Measurements from ENCODE around the gene VKORC1. TPM values are rescaled to one million over a fixed set of nuclear protein-coding genes. Genes with fewer than 3 reads are reported as not detected.

The VKORC1 gene
- polyA plus RNA-seq, 1 of the 3 experiments (the other 2 are of a cell fraction) = 434 TPM

- ChIA-PET POLR2A (no interaction called here), CTCF (no interaction called here)
- DNase-seq = peak; percentile 96
- Histone ChIP-seq H3K36me3 (replicated peaks in 1 of 2; ENCODE audit: control insufficient read depth in 1 of 2, insufficient read depth in 2 of 2, low read length in 1 of 2) (peaks cover 14 to 15% of the 10 kb centered on the region in 2 experiments), H3K9me2 (no peaks in the 10 kb centered on the region), H3K9ac (peak overlapping the region; percentile 41; the same call in 1 of the 2 replicates), H3F3A (replicated peaks; ENCODE audit: insufficient read depth) (no peaks in the 10 kb centered on the region), H4K20me1 (ENCODE audit: insufficient read depth) (no peaks in the 10 kb centered on the region), H3K79me2 (ENCODE audit: insufficient read depth) (peaks cover 23% of the 10 kb centered on the region), H2AFZ (ENCODE audit: low read depth) (peak overlapping the region; percentile 93), H3K4me3 (ENCODE audit: low read depth in 2 of 2, low read length in 1 of 2) (no peak overlapping the region), H3K4me1 (ENCODE audit: control insufficient read depth in 1 of 2, insufficient read depth in 2 of 2, low read depth in 1 of 2, low read length in 1 of 2) (peaks cover 8 to 25% of the 10 kb centered on the region in 2 experiments; a peak in 2 of 4 replicates), H3K27ac (ENCODE audit: low read depth in 2 of 2, low read length in 1 of 2) (peak overlapping the region; percentile 51 to 91; a peak in 3 of 4 replicates), H3K4me2 (no peak overlapping the region), H3K9me3 (no peaks in the 10 kb centered on the region), H3K27me3 (ENCODE audit: insufficient read depth) (no peaks in the 10 kb centered on the region)
- 20% methylated on average over 16 of the region's 33 CpGs for WGBS (ENCODE audit: low lambda C conversion rate)
- no peak for TF ChIP-seq NRF1 (IDR thresholded peaks at IDR 0.05; ENCODE audit: low read depth, low read length)
- TF ChIP-seq PBX3 (IDR thresholded peaks at IDR 0.05) = no peak
- TF ChIP-seq NFIC (IDR thresholded peaks at IDR 0.05; ENCODE audit: borderline replicate concordance) = no peak
- TF ChIP-seq SMC3 (IDR thresholded peaks at IDR 0.05; ENCODE audit: low read depth, low read length) = no peak; the same call in 1 of the 2 replicates
- TF ChIP-seq FOSL2 (IDR thresholded peaks at IDR 0.05; ENCODE audit: borderline replicate concordance, low read depth) = no peak
- no peak for TF ChIP-seq RCOR1 (IDR thresholded peaks at IDR 0.05; ENCODE audit: low read length)
- TF ChIP-seq GABPA (IDR thresholded peaks at IDR 0.05; ENCODE audit: low read depth) = no peak
- no peak for TF ChIP-seq GATA2 (CRISPR knock-in tag; IDR thresholded peaks at IDR 0.05)
- no peak for TF ChIP-seq ELF1 (IDR thresholded peaks at IDR 0.05)
- TF ChIP-seq RXRA (IDR thresholded peaks at IDR 0.05; ENCODE audit: borderline replicate concordance, low read depth) = peak; percentile 92
- peak; percentile 95 for TF ChIP-seq MXI1 (IDR thresholded peaks at IDR 0.05; ENCODE audit: low read depth, low read length)
- TF ChIP-seq, protein P1, sequence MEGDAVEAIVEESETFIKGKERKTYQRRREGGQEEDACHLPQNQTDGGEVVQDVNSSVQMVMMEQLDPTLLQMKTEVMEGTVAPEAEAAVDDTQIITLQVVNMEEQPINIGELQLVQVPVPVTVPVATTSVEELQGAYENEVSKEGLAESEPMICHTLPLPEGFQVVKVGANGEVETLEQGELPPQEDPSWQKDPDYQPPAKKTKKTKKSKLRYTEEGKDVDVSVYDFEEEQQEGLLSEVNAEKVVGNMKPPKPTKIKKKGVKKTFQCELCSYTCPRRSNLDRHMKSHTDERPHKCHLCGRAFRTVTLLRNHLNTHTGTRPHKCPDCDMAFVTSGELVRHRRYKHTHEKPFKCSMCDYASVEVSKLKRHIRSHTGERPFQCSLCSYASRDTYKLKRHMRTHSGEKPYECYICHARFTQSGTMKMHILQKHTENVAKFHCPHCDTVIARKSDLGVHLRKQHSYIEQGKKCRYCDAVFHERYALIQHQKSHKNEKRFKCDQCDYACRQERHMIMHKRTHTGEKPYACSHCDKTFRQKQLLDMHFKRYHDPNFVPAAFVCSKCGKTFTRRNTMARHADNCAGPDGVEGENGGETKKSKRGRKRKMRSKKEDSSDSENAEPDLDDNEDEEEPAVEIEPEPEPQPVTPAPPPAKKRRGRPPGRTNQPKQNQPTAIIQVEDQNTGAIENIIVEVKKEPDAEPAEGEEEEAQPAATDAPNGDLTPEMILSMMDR (IDR thresholded peaks at IDR 0.05) = peak; percentile 73
- no peak for TF ChIP-seq TCF12 (IDR thresholded peaks at IDR 0.05)
- TF ChIP-seq SIN3A (IDR thresholded peaks at IDR 0.05; ENCODE audit: borderline replicate concordance, low read depth, low read length) = peak; percentile 36; the same call in 1 of the 2 replicates
- TF ChIP-seq TAF1 (IDR thresholded peaks at IDR 0.05; ENCODE audit: borderline replicate concordance, low read depth, low read length) = 0 out of 2 replicates have a peak, but pooled peaks have one; percentile 16
- no peak for TF ChIP-seq FOXJ3 (CRISPR knock-in tag; IDR thresholded peaks at IDR 0.05)
- no peak for TF ChIP-seq FOXM1 (IDR thresholded peaks at IDR 0.05; ENCODE audit: low read depth)
- TF ChIP-seq JUND (IDR thresholded peaks at IDR 0.05) = no peak
- no peak for TF ChIP-seq MEF2A (IDR thresholded peaks at IDR 0.05; ENCODE audit: borderline replicate concordance, low read depth)
- TF ChIP-seq, protein P2, sequence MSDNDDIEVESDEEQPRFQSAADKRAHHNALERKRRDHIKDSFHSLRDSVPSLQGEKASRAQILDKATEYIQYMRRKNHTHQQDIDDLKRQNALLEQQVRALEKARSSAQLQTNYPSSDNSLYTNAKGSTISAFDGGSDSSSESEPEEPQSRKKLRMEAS (IDR thresholded peaks at IDR 0.05; ENCODE audit: low read depth) = no peak; the same call in 1 of the 2 replicates
- peak in 1 of 2 experiments; percentile 60; a peak in 2 of 4 replicates for TF ChIP-seq EP300 (IDR thresholded peaks at IDR 0.05; ENCODE audit: borderline replicate concordance in 1 of 2, low read depth in 1 of 2, low read length in 1 of 2)
- no peak for TF ChIP-seq EZH2phosphoT487 (IDR thresholded peaks at IDR 0.05; ENCODE audit: borderline replicate concordance, low read depth)
- no peak for TF ChIP-seq CHD2 (IDR thresholded peaks at IDR 0.05; ENCODE audit: low read length, partially characterized antibody)
- TF ChIP-seq, protein P3, sequence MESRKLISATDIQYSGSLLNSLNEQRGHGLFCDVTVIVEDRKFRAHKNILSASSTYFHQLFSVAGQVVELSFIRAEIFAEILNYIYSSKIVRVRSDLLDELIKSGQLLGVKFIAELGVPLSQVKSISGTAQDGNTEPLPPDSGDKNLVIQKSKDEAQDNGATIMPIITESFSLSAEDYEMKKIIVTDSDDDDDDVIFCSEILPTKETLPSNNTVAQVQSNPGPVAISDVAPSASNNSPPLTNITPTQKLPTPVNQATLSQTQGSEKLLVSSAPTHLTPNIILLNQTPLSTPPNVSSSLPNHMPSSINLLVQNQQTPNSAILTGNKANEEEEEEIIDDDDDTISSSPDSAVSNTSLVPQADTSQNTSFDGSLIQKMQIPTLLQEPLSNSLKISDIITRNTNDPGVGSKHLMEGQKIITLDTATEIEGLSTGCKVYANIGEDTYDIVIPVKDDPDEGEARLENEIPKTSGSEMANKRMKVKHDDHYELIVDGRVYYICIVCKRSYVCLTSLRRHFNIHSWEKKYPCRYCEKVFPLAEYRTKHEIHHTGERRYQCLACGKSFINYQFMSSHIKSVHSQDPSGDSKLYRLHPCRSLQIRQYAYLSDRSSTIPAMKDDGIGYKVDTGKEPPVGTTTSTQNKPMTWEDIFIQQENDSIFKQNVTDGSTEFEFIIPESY (IDR thresholded peaks at IDR 0.05; ENCODE audit: borderline replicate concordance, low read depth) = no peak
- peak; percentile 50 for TF ChIP-seq RAD21 (IDR thresholded peaks at IDR 0.05; ENCODE audit: low read length)
- TF ChIP-seq IRF3 (IDR thresholded peaks at IDR 0.05; ENCODE audit: low read depth, low read length) = no peak
- TF ChIP-seq, protein P4, sequence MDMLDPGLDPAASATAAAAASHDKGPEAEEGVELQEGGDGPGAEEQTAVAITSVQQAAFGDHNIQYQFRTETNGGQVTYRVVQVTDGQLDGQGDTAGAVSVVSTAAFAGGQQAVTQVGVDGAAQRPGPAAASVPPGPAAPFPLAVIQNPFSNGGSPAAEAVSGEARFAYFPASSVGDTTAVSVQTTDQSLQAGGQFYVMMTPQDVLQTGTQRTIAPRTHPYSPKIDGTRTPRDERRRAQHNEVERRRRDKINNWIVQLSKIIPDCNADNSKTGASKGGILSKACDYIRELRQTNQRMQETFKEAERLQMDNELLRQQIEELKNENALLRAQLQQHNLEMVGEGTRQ (IDR thresholded peaks at IDR 0.05; ENCODE audit: borderline replicate concordance, low read depth, low read length) = no peak
Observed at GRCh38 chr16:31105677-31106213, 11.1 kb upstream of the VKORC1 start.

All from SK-N-SH (cell line).